Stimulated activated CD4-positive, alpha-beta T cell treated with anti-CD3 and anti-CD28 coated beads, Interleukin-4, amount 100 ng/mL, for 4 hours (primary cell): ENCODE data around the gene DEPDC1.

Source experiments
- DNase-seq, 2 experiments: peaks; one replicate each; pipeline ENCODE4 v3.0.0-alpha.2; 2020

DEPDC1 gene

GRCh38 chr1:68470388-68470970 is 26.4 kb downstream of the DEPDC1 start:
- DNase-seq: no peak

GRCh38 chr1:68464891-68465290 is 32.0 kb downstream of the DEPDC1 start:
- no peak for DNase-seq

GRCh38 chr1:68460935-68461334 is 35.9 kb downstream of the DEPDC1 start:
- DNase-seq: no peak

GRCh38 chr1:68459796-68460195 is 37.1 kb downstream of the DEPDC1 start:
- DNase-seq: no peak

- DNase-seq: no peak
Measured at GRCh38 chr1:68459091-68459490, 37.8 kb downstream of the DEPDC1 start.

- no peak for DNase-seq
Measured at GRCh38 chr1:68456202-68456601, 40.7 kb downstream of the DEPDC1 start.

GRCh38 chr1:68454534-68454933 is 42.3 kb downstream of the DEPDC1 start:
- no peak for DNase-seq

GRCh38 chr1:68453060-68453670 is 43.7 kb downstream of the DEPDC1 start:
- no peak for DNase-seq

- DNase-seq: no peak
Measured at GRCh38 chr1:68449901-68450300, 47.0 kb downstream of the DEPDC1 start, which contains the start of gene RPE65. Gene RPE65, minus strand, starts transcription at chr1:68449954. Its CDS starts 49 bp downstream, at chr1:68449905.

- no peak for DNase-seq
Measured at GRCh38 chr1:68448365-68448764, 48.5 kb downstream of the DEPDC1 start.

- no peak for DNase-seq
Measured at GRCh38 chr1:68445709-68446108, 51.2 kb downstream of the DEPDC1 start.

- DNase-seq: no peak
Measured at GRCh38 chr1:68442822-68443556, 53.9 kb downstream of the DEPDC1 start.

GRCh38 chr1:68442006-68442405 is 54.9 kb downstream of the DEPDC1 start:
- DNase-seq: no peak

GRCh38 chr1:68438310-68438709 is 58.6 kb downstream of the DEPDC1 start:
- DNase-seq: no peak

- DNase-seq: no peak
Measured at GRCh38 chr1:68433395-68433794, 63.5 kb downstream of the DEPDC1 start.

GRCh38 chr1:68431076-68431475 is 65.8 kb downstream of the DEPDC1 start:
- DNase-seq: no peak

- no peak for DNase-seq
Measured at GRCh38 chr1:68429233-68429808, 67.6 kb downstream of the DEPDC1 start.

GRCh38 chr1:68426594-68426993 is 70.3 kb downstream of the DEPDC1 start:
- DNase-seq: no peak
